H9 (cell line): Measurements from ENCODE around the gene DPPA3. TPM values are rescaled to one million over a fixed set of nuclear protein-coding genes. Genes with fewer than 3 reads are reported as not detected.
"Not testable (repeated sequence)": the region's sequence is repeated elsewhere in the genome, so short reads cannot be mapped to it uniquely, and the experiment has no call there.

ENCODE experiments used
- DNase-seq: peaks from one replicate; pipeline ENCODE4 v3.0.0-alpha.2; 2017
- H2AFZ ChIP-seq: one replicate; pipeline ENCODE4 v1.6.1; 2013; ENCODE audit warnings: mild to moderate bottlenecking, low read length, control low read depth, moderate library complexity
- H2AK5ac ChIP-seq: 2 replicates; pipeline ENCODE4 v1.6.1; 2013; ENCODE audit warnings: low read length, control low read depth, mixed read lengths; ENCODE audit not compliant: insufficient read length
- H2BK120ac ChIP-seq: one replicate; pipeline ENCODE4 v1.6.1; 2013; ENCODE audit warnings: low read depth, mild to moderate bottlenecking, low read length, control low read depth, inconsistent platforms; ENCODE audit not compliant: poor library complexity, severe bottlenecking
- H2BK12ac ChIP-seq: 2 replicates; pipeline ENCODE4 v1.6.1; 2013; ENCODE audit warnings: low read length, control low read depth, mixed read lengths, low read depth; ENCODE audit not compliant: insufficient read length
- H2BK15ac ChIP-seq: 2 replicates; pipeline ENCODE4 v1.6.1; 2013; ENCODE audit warnings: low read depth, low read length, control low read depth
- H2BK20ac ChIP-seq: one replicate; pipeline ENCODE4 v1.6.1; 2013; ENCODE audit warnings: low read depth, mild to moderate bottlenecking, low read length, control low read depth, inconsistent platforms; ENCODE audit not compliant: poor library complexity, severe bottlenecking
- H2BK5ac ChIP-seq: 2 replicates; pipeline ENCODE4 v1.6.1; 2013; ENCODE audit warnings: low read length, control low read depth, mixed read lengths; ENCODE audit not compliant: insufficient read length
- H3K14ac ChIP-seq: 2 replicates; pipeline ENCODE4 v1.6.1; 2013; ENCODE audit warnings: low read length, control low read depth; ENCODE audit not compliant: insufficient read depth
- H3K18ac ChIP-seq: 2 replicates; pipeline ENCODE4 v1.6.1; 2013; ENCODE audit warnings: low read depth, mild to moderate bottlenecking, mixed read lengths, low read length, control low read depth; ENCODE audit not compliant: insufficient read length
- H3K23ac ChIP-seq: 2 replicates; pipeline ENCODE4 v1.6.1; 2013; ENCODE audit warnings: low read length, control low read depth, mixed read lengths, low read depth; ENCODE audit not compliant: insufficient read length
- H3K23me2 ChIP-seq: 2 replicates; pipeline ENCODE4 v1.6.1; 2013; ENCODE audit warnings: low read depth, mild to moderate bottlenecking, mixed read lengths, low read length, control low read depth; ENCODE audit not compliant: insufficient read length, poor library complexity, severe bottlenecking
- H3K27ac ChIP-seq: 2 replicates; pipeline ENCODE4 v1.5.1; 2013; ENCODE audit warnings: low read length, control low read depth, mixed read lengths, low read depth; ENCODE audit not compliant: insufficient read length
- H3K27me3 ChIP-seq: 2 replicates; pipeline ENCODE4 v1.6.1; 2013; ENCODE audit warnings: low read length, control low read depth, inconsistent platforms; ENCODE audit not compliant: insufficient read depth
- H3K4ac ChIP-seq: 2 replicates; pipeline ENCODE4 v1.6.1; 2013; ENCODE audit warnings: low read depth, mild to moderate bottlenecking, control low read depth, inconsistent platforms, low read length, moderate library complexity
- H3K4me1 ChIP-seq: 2 replicates; pipeline ENCODE4 v1.6.1; 2013; ENCODE audit warnings: low read length, control low read depth, inconsistent platforms; ENCODE audit not compliant: insufficient read depth
- H3K4me2 ChIP-seq: 2 replicates; pipeline ENCODE4 v1.6.1; 2013; ENCODE audit warnings: low read length, control low read depth, mixed read lengths; ENCODE audit not compliant: insufficient read length, insufficient read depth
- H3K56ac ChIP-seq: 2 replicates; pipeline ENCODE4 v1.6.1; 2013; ENCODE audit warnings: low read depth, mild to moderate bottlenecking, mixed read lengths, low read length, control low read depth; ENCODE audit not compliant: insufficient read length
- H3K79me1 ChIP-seq: 2 replicates; pipeline ENCODE4 v1.6.1; 2013; ENCODE audit warnings: low read depth, mild to moderate bottlenecking, moderate library complexity, low read length, control low read depth, inconsistent platforms; ENCODE audit not compliant: insufficient read depth, poor library complexity, severe bottlenecking
- H3K79me2 ChIP-seq: 2 replicates; pipeline ENCODE4 v1.6.1; 2013; ENCODE audit warnings: low read length, control low read depth, inconsistent platforms; ENCODE audit not compliant: insufficient read depth
- H3K9ac ChIP-seq: 2 replicates; pipeline ENCODE4 v1.6.1; 2013; ENCODE audit warnings: low read length, control low read depth, mixed read lengths; ENCODE audit not compliant: insufficient read length; ENCODE audit errors: extremely low read depth
- H3K9me3 ChIP-seq: one replicate; pipeline ENCODE4 v1.6.1; 2013; ENCODE audit warnings: low read depth, low read length, inconsistent platforms; ENCODE audit not compliant: control insufficient read depth
- H3T11ph ChIP-seq: one replicate; pipeline ENCODE4 v1.6.1; 2013; ENCODE audit warnings: mild to moderate bottlenecking, low read length, control low read depth, inconsistent platforms
- H4K20me1 ChIP-seq: one replicate; pipeline ENCODE4 v1.6.1; 2013; ENCODE audit not compliant: control insufficient read depth, insufficient read length, insufficient read depth
- H4K5ac ChIP-seq: 2 replicates; pipeline ENCODE4 v1.6.1; 2013; ENCODE audit warnings: low read depth, mild to moderate bottlenecking, mixed read lengths, low read length, control low read depth; ENCODE audit not compliant: insufficient read length
- H4K8ac ChIP-seq: replicated peaks from 2 replicates; pipeline ENCODE4 v1.6.1; 2013; ENCODE audit warnings: low read length, control low read depth, mixed read lengths, low read depth; ENCODE audit not compliant: insufficient read length
- H4K91ac ChIP-seq: 2 replicates; pipeline ENCODE4 v1.6.1; 2013; ENCODE audit warnings: low read depth, mild to moderate bottlenecking, moderate library complexity, mixed read lengths, low read length, control low read depth; ENCODE audit not compliant: insufficient read length
- H3K27ac Mint-ChIP-seq, 3 experiments: 2 replicates in 2 of 3; 3 replicates in 1 of 3; pipeline ENCODE4 v1.8.0; 2020 to 2021; ENCODE audit warnings: mixed read lengths in 3 of 3, mild to moderate bottlenecking in 1 of 3, moderate library complexity in 1 of 3
- H3K27me3 Mint-ChIP-seq: 2 replicates; pipeline ENCODE4 v1.8.0; 2021; ENCODE audit warnings: low read depth, mild to moderate bottlenecking, moderate library complexity, mixed read lengths
- H3K36me3 Mint-ChIP-seq, 3 experiments: 2 replicates in 2 of 3; 3 replicates in 1 of 3; pipeline ENCODE4 v1.8.0; 2020 to 2021; ENCODE audit warnings: low read depth in 3 of 3, mixed read lengths in 3 of 3; ENCODE audit not compliant: insufficient read depth in 1 of 3
- H3K4me1 Mint-ChIP-seq, 2 experiments: 2 replicates each; pipeline ENCODE4 v1.8.0; 2020; ENCODE audit warnings: mixed read lengths in 2 of 2
- H3K4me3 Mint-ChIP-seq, 2 experiments: 2 replicates in 1 of 2; 3 replicates in 1 of 2; pipeline ENCODE4 v1.8.0; 2020 to 2021; ENCODE audit warnings: mild to moderate bottlenecking in 2 of 2, mixed read lengths in 2 of 2, moderate library complexity in 1 of 2
- H3K9me3 Mint-ChIP-seq, 2 experiments: 2 replicates in 1 of 2; 3 replicates in 1 of 2; pipeline ENCODE4 v1.8.0; 2020; ENCODE audit warnings: mild to moderate bottlenecking in 2 of 2, mixed read lengths in 2 of 2, moderate library complexity in 1 of 2
- WGBS: extraction: QIAGEN DNeasy Blood & Tissue Kit; methylation state at CpG from one replicate; pipeline ENCODE4 v1.1.7; 2013; ENCODE audit warnings: missing lambda C conversion rate, low lambda C conversion rate, mixed read lengths; ENCODE audit not compliant: insufficient read length; ENCODE audit errors: extremely low coverage; 5-methylcytosine and 5-hydroxymethylcytosine counted together
- total RNA-seq: library from RNA; stranded (reverse); gene quantifications from 2 replicates; pipeline ENCODE4 v1.2.1, GENCODE V29; 2021
- TF ChIP-seq, protein P1 (sequence below): fragments of 200-600 bp; sonication (generic); conservative IDR thresholded peaks from 3 replicates; pipeline ENCODE4 v1.8.0; 2021; ENCODE audit warnings: antibody characterized with exemption, mild to moderate bottlenecking

The DPPA3 gene
- total RNA-seq, 1 experiment from 2014 or later, result 1.4 TPM

DNA sequence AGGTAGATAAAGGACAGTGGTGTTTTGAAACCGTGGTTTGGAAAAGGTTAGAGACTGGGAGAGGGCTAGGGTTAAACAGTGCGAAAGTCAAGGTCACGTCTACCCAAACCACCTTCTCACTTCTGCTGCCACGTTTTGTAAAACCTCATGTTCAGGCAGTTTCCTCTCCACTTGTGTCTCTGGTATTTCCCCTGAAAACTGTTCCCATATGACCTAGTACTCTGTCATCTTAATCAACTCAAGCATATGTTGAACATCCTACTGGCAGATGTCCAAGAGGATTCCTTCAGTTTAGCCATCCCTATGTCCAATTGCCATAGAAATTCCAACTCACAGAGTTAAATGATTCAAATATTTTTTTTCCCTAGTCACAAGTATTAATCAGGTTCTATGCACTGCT lies 18.5 kb downstream of the DPPA3 start:
- Mint-ChIP-seq H3K4me3 (no peak overlapping the region), H3K27ac (peak overlapping the region in 1 of 3 experiments; percentile 70; a peak in 2 of 7 replicates), H3K36me3 (peaks cover 0 to 6% (median 0%) of the 10 kb centered on the region in 3 experiments; a peak in 3 of 7 replicates), H3K27me3 (no peaks in the 10 kb centered on the region; the same call in 1 of the 2 replicates), H3K4me1 (peaks cover 12 to 14% of the 10 kb centered on the region in 2 experiments), H3K9me3 (peaks cover 13 to 14% of the 10 kb centered on the region in 2 experiments; a peak in 4 of 5 replicates)
- no peak overlapping the region for H3K14ac ChIP-seq
- no peaks in the 10 kb centered on the region for H3K79me1 ChIP-seq
- H3K23ac ChIP-seq, result no peak overlapping the region
- no peaks in the 10 kb centered on the region for H3K9me3 ChIP-seq
- no peaks in the 10 kb centered on the region for H3K23me2 ChIP-seq
- no peaks in the 10 kb centered on the region; the same call in 1 of the 2 replicates for H3K79me2 ChIP-seq
- H3T11ph ChIP-seq, result no peak overlapping the region
- H3K9ac ChIP-seq, result no peak overlapping the region
- no peak overlapping the region for H2BK120ac ChIP-seq
- no peaks in the 10 kb centered on the region for H4K20me1 ChIP-seq
- no peak overlapping the region for H2BK20ac ChIP-seq
- no peak overlapping the region for H4K8ac ChIP-seq
- no peak overlapping the region for H2BK5ac ChIP-seq
- no peak overlapping the region for H4K5ac ChIP-seq
- no peaks in the 10 kb centered on the region for H3K27me3 ChIP-seq
- no peak overlapping the region for H2AFZ ChIP-seq
- no peak overlapping the region for H2BK12ac ChIP-seq
- peaks cover 2% of the 10 kb centered on the region; the same call in 1 of the 2 replicates for H3K4me1 ChIP-seq
- no peak overlapping the region for H3K56ac ChIP-seq
- no CpG with 5 or more reads among the region's 4 CpGs for WGBS
- no peak overlapping the region for H3K4me2 ChIP-seq
- H4K91ac ChIP-seq, result no peak overlapping the region
- H2AK5ac ChIP-seq, result no peak overlapping the region
- H2BK15ac ChIP-seq, result no peak overlapping the region
- no peak for DNase-seq
- H3K4ac ChIP-seq, result no peak overlapping the region
- TF ChIP-seq, protein P1, sequence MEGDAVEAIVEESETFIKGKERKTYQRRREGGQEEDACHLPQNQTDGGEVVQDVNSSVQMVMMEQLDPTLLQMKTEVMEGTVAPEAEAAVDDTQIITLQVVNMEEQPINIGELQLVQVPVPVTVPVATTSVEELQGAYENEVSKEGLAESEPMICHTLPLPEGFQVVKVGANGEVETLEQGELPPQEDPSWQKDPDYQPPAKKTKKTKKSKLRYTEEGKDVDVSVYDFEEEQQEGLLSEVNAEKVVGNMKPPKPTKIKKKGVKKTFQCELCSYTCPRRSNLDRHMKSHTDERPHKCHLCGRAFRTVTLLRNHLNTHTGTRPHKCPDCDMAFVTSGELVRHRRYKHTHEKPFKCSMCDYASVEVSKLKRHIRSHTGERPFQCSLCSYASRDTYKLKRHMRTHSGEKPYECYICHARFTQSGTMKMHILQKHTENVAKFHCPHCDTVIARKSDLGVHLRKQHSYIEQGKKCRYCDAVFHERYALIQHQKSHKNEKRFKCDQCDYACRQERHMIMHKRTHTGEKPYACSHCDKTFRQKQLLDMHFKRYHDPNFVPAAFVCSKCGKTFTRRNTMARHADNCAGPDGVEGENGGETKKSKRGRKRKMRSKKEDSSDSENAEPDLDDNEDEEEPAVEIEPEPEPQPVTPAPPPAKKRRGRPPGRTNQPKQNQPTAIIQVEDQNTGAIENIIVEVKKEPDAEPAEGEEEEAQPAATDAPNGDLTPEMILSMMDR, result no peak
- no peak overlapping the region for H3K27ac ChIP-seq
- H3K18ac ChIP-seq, result no peak overlapping the region

DNA sequence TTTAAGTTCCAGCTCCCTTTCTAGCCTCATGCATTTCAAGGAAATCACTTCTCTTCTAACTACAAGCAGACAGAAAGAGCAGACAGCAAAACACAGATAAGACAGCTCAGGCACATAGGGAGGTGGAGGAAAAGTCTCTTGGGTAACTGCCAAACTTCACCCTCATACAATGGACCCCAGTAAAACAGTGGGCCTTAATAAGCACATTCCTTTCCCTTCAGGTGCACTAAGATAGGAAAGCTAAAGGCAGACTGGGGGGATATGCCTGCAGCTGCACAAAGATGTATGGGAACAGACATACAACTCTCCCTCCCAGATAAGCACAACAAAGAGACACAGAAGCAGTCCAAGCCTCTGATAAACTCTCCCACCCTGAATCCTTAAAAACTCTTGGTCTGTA lies 19.8 kb downstream of the DPPA3 start:
- not testable (repeated sequence) for H3K14ac ChIP-seq, H3K4me2 ChIP-seq, H3K4me3 Mint-ChIP-seq, H4K91ac ChIP-seq, H3K23me2 ChIP-seq, H3K36me3 Mint-ChIP-seq, H3T11ph ChIP-seq, H2BK120ac ChIP-seq, H3K27ac ChIP-seq, H3K23ac ChIP-seq, DNase-seq, H3K9me3 ChIP-seq, H2AK5ac ChIP-seq, H4K5ac ChIP-seq, H4K20me1 ChIP-seq, H2AFZ ChIP-seq, H2BK15ac ChIP-seq, H2BK20ac ChIP-seq, H2BK12ac ChIP-seq, H3K27me3 Mint-ChIP-seq, H3K79me2 ChIP-seq, H3K56ac ChIP-seq, H3K4ac ChIP-seq, H3K4me1 ChIP-seq, H4K8ac ChIP-seq, H3K79me1 ChIP-seq, H3K18ac ChIP-seq, H3K9me3 Mint-ChIP-seq, H3K9ac ChIP-seq, H2BK5ac ChIP-seq, H3K27me3 ChIP-seq
- Mint-ChIP-seq H3K27ac (peak overlapping the region in 2 of 3 experiments; percentile 39 to 53; a peak in 4 of 7 replicates), H3K4me1 (peaks cover 12 to 14% of the 10 kb centered on the region in 2 experiments)
